CD14-positive monocyte (primary cell): ENCODE results near the gene TRIM47. TPM values are rescaled to one million over a fixed set of nuclear protein-coding genes. Genes with fewer than 3 reads are reported as not detected.
A peak's percentile ranks its signal among the peaks of the same experiment; 100 is the strongest.

Source experiments
- DNase-seq, 3 donors: peaks; one replicate each; pipeline ENCODE4 v3.0.0-alpha.2; 2011 to 2022
- H2AFZ ChIP-seq: 2 replicates; pipeline ENCODE4 v1.6.0; 2012; ENCODE audit warnings: mild to moderate bottlenecking, low read depth, low read length, inconsistent platforms; ENCODE audit not compliant: insufficient read depth, poor library complexity, severe bottlenecking
- H3K27ac ChIP-seq, 2 donors: 1 replicate in 1 of 2; 2 replicates in 1 of 2; pipeline ENCODE4 v1.5.1; 2012 to 2013; ENCODE audit warnings: low read length in 2 of 2, control low read depth in 1 of 2, inconsistent platforms in 1 of 2, low read depth in 1 of 2, mild to moderate bottlenecking in 1 of 2
- H3K27me3 ChIP-seq, 2 donors: one replicate each; pipeline versions ENCODE4 v1.6.0 to v1.6.1; 2011 to 2013; ENCODE audit warnings: low read length in 2 of 2; ENCODE audit not compliant: control insufficient read depth in 2 of 2, insufficient read depth in 2 of 2
- H3K36me3 ChIP-seq, 2 donors: replicated peaks in 1 of 2; 1 replicate in 1 of 2; 2 replicates in 1 of 2; pipeline versions ENCODE4 v1.5.1 to v1.6.1; 2012 to 2013; ENCODE audit warnings: low read length in 2 of 2, control low read depth in 1 of 2, inconsistent platforms in 1 of 2, mild to moderate bottlenecking in 1 of 2; ENCODE audit not compliant: insufficient read depth in 2 of 2, control insufficient read depth in 1 of 2
- H3K4me1 ChIP-seq, 2 donors: 1 replicate in 1 of 2; 2 replicates in 1 of 2; pipeline versions ENCODE4 v1.5.1 to v1.6.1; 2012 to 2013; ENCODE audit warnings: low read length in 2 of 2, control low read depth in 1 of 2, inconsistent platforms in 1 of 2, mild to moderate bottlenecking in 1 of 2, moderate library complexity in 1 of 2; ENCODE audit not compliant: insufficient read depth in 2 of 2, control insufficient read depth in 1 of 2
- H3K4me2 ChIP-seq: replicated peaks from 2 replicates; pipeline ENCODE3; 2012; ENCODE audit warnings: low read length, moderate library complexity, mild to moderate bottlenecking; ENCODE audit not compliant: poor library complexity, severe bottlenecking; ENCODE audit errors: extremely low read depth
- H3K4me3 ChIP-seq, 3 experiments: fragments of 200-600 bp in 1 of 3; sonication (generic) in 1 of 3; replicated peaks in 1 of 3; 1 replicate in 2 of 3; 2 replicates in 1 of 3; pipeline ENCODE4 v1.5.1; 2011 to 2013; ENCODE audit warnings: low read length in 3 of 3, mild to moderate bottlenecking in 3 of 3, control low read depth in 2 of 3, low read depth in 2 of 3, inconsistent platforms in 1 of 3, moderate library complexity in 1 of 3
- H3K79me2 ChIP-seq: 2 replicates; pipeline ENCODE4 v1.6.0; 2012; ENCODE audit warnings: mild to moderate bottlenecking, control low read depth, inconsistent platforms, low read length, moderate library complexity; ENCODE audit not compliant: insufficient read depth
- H3K9ac ChIP-seq: 2 replicates; pipeline ENCODE4 v1.6.0; 2017; ENCODE audit warnings: low read length, mild to moderate bottlenecking; ENCODE audit not compliant: insufficient read depth, poor library complexity, severe bottlenecking
- H3K9me3 ChIP-seq, 2 donors: replicated peaks in 1 of 2; 1 replicate in 1 of 2; 2 replicates in 1 of 2; pipeline versions ENCODE4 v1.5.1 to v1.6.1; 2012 to 2013; ENCODE audit warnings: low read length in 2 of 2, control low read depth in 1 of 2; ENCODE audit not compliant: control insufficient read depth in 1 of 2, insufficient read depth in 1 of 2
- H4K20me1 ChIP-seq: 2 replicates; pipeline ENCODE4 v1.6.0; 2012; ENCODE audit warnings: mild to moderate bottlenecking, low read length, control low read depth, moderate library complexity; ENCODE audit not compliant: insufficient read depth
- H3K27ac Mint-ChIP-seq, 7 donors: one replicate each; pipeline ENCODE4 v1.8.0; 2020; ENCODE audit warnings: mild to moderate bottlenecking in 7 of 7, mixed read lengths in 7 of 7, moderate library complexity in 6 of 7, inconsistent platforms in 2 of 7
- H3K27me3 Mint-ChIP-seq, 3 donors: one replicate each; pipeline ENCODE4 v1.8.0; 2021 to 2022; ENCODE audit warnings: low read depth in 3 of 3, mild to moderate bottlenecking in 3 of 3, mixed read lengths in 3 of 3, moderate library complexity in 3 of 3, inconsistent platforms in 1 of 3
- H3K36me3 Mint-ChIP-seq, 2 donors: one replicate each; pipeline ENCODE4 v1.8.0; 2020; ENCODE audit warnings: mixed read lengths in 2 of 2, inconsistent platforms in 1 of 2, mild to moderate bottlenecking in 1 of 2
- H3K4me1 Mint-ChIP-seq: one replicate; pipeline ENCODE4 v1.8.0; 2020; ENCODE audit warnings: mild to moderate bottlenecking, mixed read lengths
- H3K4me3 Mint-ChIP-seq, 2 donors: one replicate each; pipeline ENCODE4 v1.8.0; 2020; ENCODE audit warnings: mild to moderate bottlenecking in 2 of 2, mixed read lengths in 2 of 2, moderate library complexity in 1 of 2
- H3K9me3 Mint-ChIP-seq, 7 donors: one replicate each; pipeline ENCODE4 v1.8.0; 2020 to 2022; ENCODE audit warnings: mixed read lengths in 7 of 7, mild to moderate bottlenecking in 6 of 7, moderate library complexity in 6 of 7, inconsistent platforms in 2 of 7
- CTCF ChIP-seq: fragments of 200-600 bp; IDR thresholded peaks from one replicate; pipeline ENCODE4 v1.8.0; 2022; ENCODE audit warnings: antibody characterized with exemption, mild to moderate bottlenecking
- WGBS: methylation state at CpG from one replicate; pipeline ENCODE4 v1.1.5; 2013; ENCODE audit warnings: missing lambda C conversion rate; ENCODE audit not compliant: insufficient coverage; 5-methylcytosine and 5-hydroxymethylcytosine counted together
- intact Hi-C, 2 donors: fragments of 100-400 bp; cut with micrococcal nuclease; formaldehyde crosslinking; loops; one replicate each; pipeline versions ENCODE4 v1.15.0 to v1.15.1; 2023
- polyA plus RNA-seq, 3 donors: library from polyadenylated mRNA; depleted of rRNA in 1 of 3; unstranded in 2 of 3; stranded (reverse) in 1 of 3; fragments of 300-500 nt in 2 of 3; fragments of >200 nt in 1 of 3; fragmentation: Illumina TruSeq in 2 of 3; gene quantifications; 1 replicate in 2 of 3; 2 replicates in 1 of 3; pipeline ENCODE4 v1.2.3, GENCODE V29; 2012 to 2021

TRIM47 gene
- polyA plus RNA-seq, 3 donors = 0.20 TPM; not detected in 2

- no peaks in the 10 kb centered on the region for H3K27me3 Mint-ChIP-seq
- Histone ChIP-seq H3K9ac (no peak overlapping the region), H4K20me1 (peaks cover 67% of the 10 kb centered on the region), H3K9me3 (no peaks in the 10 kb centered on the region), H3K4me3 (no peak overlapping the region), H3K36me3 (peaks cover 55 to 61% of the 10 kb centered on the region in 2 donors), H3K27ac (peak overlapping the region in 1 of 2 donors; percentile 87), H3K27me3 (no peaks in the 10 kb centered on the region), H3K79me2 (peaks cover 33% of the 10 kb centered on the region), H2AFZ (no peak overlapping the region), H3K4me1 (peaks cover 29 to 47% of the 10 kb centered on the region in 2 donors), H3K4me2 (no peak overlapping the region)
- intact Hi-C loops = loop anchor here (5.0 to 10.0 kb wide), 2 partner anchors 71 to 183 kb away; partner anchors contain the start of genes RECQL5 (in 1 of the 2) and SAP30BP (in 1 of the 2)
- DNase-seq = no peak
- 99% methylated on average over 18 of the region's 25 CpGs for WGBS
- H3K4me3 Mint-ChIP-seq = no peak overlapping the region
- TF ChIP-seq CTCF = no peak
- peaks cover 23% of the 10 kb centered on the region for H3K4me1 Mint-ChIP-seq
- H3K27ac Mint-ChIP-seq = peak overlapping the region in 5 of 7 donors; percentile 30 to 77 (median 62)
- H3K9me3 Mint-ChIP-seq = no peaks in the 10 kb centered on the region
- peaks cover 58 to 73% of the 10 kb centered on the region in 2 donors for H3K36me3 Mint-ChIP-seq
Measured at GRCh38 chr17:75847614-75848522, 30.5 kb downstream of the TRIM47 start.

- Mint-ChIP-seq H3K36me3 (peaks cover 60 to 70% of the 10 kb centered on the region in 2 donors), H3K9me3 (no peaks in the 10 kb centered on the region), H3K27ac (peak overlapping the region in 4 of 7 donors; percentile 36 to 91 (median 72)), H3K4me3 (no peak overlapping the region), H3K27me3 (no peaks in the 10 kb centered on the region), H3K4me1 (peaks cover 23% of the 10 kb centered on the region)
- Histone ChIP-seq H3K36me3 (peaks cover 62 to 70% of the 10 kb centered on the region in 2 donors), H3K79me2 (peaks cover 37% of the 10 kb centered on the region), H3K4me1 (peaks cover 33 to 52% of the 10 kb centered on the region in 2 donors), H4K20me1 (peaks cover 77% of the 10 kb centered on the region), H3K4me3 (no peak overlapping the region), H2AFZ (no peak overlapping the region), H3K9ac (no peak overlapping the region), H3K27ac (peak overlapping the region; percentile 87), H3K27me3 (no peaks in the 10 kb centered on the region), H3K4me2 (no peak overlapping the region), H3K9me3 (no peaks in the 10 kb centered on the region)
- TF ChIP-seq CTCF = no peak
- 96% methylated on average over 30 of the region's 34 CpGs for WGBS
- intact Hi-C loops = loop anchor here (5.0 to 10.0 kb wide), 2 partner anchors 70 to 182 kb away; partner anchors contain the start of genes RECQL5 (in 1 of the 2) and SAP30BP (in 1 of the 2)
- DNase-seq = no peak
Measured at GRCh38 chr17:75846692-75847613, 31.4 kb downstream of the TRIM47 start.
